Esophagus muscularis mucosa (tissue), 4 donors: ENCODE results near the gene DNM3.

Experiments used
- CTCF ChIP-seq, 3 experiments: fragments of 200-600 bp in 2 of 3; fragments of 450-650 bp in 1 of 3; sonication (generic) in 2 of 3; IDR thresholded peaks; one replicate each; pipeline ENCODE4 v1.5.1; 2017 to 2019; ENCODE audit warnings: antibody characterized with exemption in 3 of 3, mild to moderate bottlenecking in 2 of 3, moderate library complexity in 1 of 3
- EP300 ChIP-seq: sonication (generic); formaldehyde crosslinking; IDR thresholded peaks from one replicate; pipeline ENCODE4 v1.6.1; 2017; ENCODE audit warnings: antibody characterized with exemption
- POLR2A ChIP-seq: fragments of 450-650 bp; IDR thresholded peaks from one replicate; pipeline ENCODE4 v1.6.1; 2017; ENCODE audit warnings: antibody characterized with exemption, moderate library complexity, mild to moderate bottlenecking, low read depth
- POLR2AphosphoS5 ChIP-seq, 2 donors: sonication (generic); formaldehyde crosslinking; IDR thresholded peaks; one replicate each; pipeline ENCODE4 v1.6.1; 2017; ENCODE audit warnings: antibody characterized with exemption in 2 of 2

DNA sequence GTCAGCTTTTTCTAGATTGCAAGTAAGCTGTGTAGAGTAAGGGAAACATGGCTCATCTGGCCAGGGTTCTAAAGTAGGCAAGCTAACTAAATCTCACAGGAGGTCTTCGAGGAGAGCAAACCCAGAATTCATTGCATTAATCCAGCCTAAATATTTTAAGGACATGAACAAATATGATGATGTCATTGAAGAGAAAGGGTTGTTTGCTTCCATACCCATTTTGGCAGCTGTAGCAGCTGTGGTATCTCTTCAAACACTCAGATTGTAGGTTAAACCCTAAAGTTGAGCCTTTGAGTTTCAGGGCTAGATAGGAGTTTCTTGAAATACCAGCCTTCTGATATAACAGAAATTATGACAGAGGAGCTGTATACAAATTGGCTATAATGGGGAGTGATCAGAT lies 378.7 kb downstream of the DNM3 start:
- TF ChIP-seq CTCF (IDR thresholded peaks at IDR 0.05), result no peak
- no peak for TF ChIP-seq EP300
- no peak for TF ChIP-seq POLR2A
- TF ChIP-seq POLR2AphosphoS5 (IDR thresholded peaks at IDR 0.05), result no peak
